ENCODE measurements around the gene CTLA4.
A peak's percentile ranks its signal among the peaks of the same experiment; 100 is the strongest.

The CTLA4 gene

DNA sequence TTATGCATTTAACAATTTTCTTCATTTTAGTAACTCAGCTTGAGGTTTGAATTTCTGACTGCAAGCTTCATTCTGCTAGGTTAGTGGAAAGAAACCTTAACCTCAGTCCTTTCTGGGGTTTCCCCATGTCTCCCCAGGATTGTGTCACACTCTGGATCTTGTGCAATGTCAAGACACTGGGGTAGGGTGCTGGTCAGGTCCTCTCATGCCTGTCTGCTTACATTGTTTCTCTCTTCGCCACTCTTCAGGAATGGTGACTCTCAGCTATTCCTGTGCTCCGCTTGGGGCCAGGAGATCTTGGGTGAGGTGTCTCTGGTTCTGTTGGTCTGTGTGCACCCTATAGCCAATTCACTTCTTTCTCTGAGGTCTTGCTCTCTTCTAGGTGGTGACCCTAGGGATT lies 23.9 kb downstream of the CTLA4 start:
- Histone ChIP-seq H3K27ac (ENCODE audit: low read length) (peak overlapping the region; percentile 76), H2AFZ (ENCODE audit: low read depth, low read length) (no peak overlapping the region), H3K36me3 (replicated peaks; ENCODE audit: low read depth, low read length) (no peaks in the 10 kb centered on the region), H3K9ac (ENCODE audit: low read length) (peak overlapping the region; percentile 43; the same call in 1 of the 2 replicates), H4K20me1 (ENCODE audit: insufficient read depth, low read length) (no peaks in the 10 kb centered on the region), H3K9me3 (ENCODE audit: insufficient read depth, low read length) (no peaks in the 10 kb centered on the region), H3K27me3 (ENCODE audit: low read depth, low read length) (no peaks in the 10 kb centered on the region), H3K4me2 (ENCODE audit: low read length) (peak overlapping the region; percentile 63), H3K4me1 (ENCODE audit: low read length) (peaks cover 57% of the 10 kb centered on the region), H3K79me2 (ENCODE audit: low read length) (no peaks in the 10 kb centered on the region), H3K4me3 (ENCODE audit: low read length) (peak overlapping the region; percentile 37)
- TF ChIP-seq EZH2phosphoT487 (IDR thresholded peaks at IDR 0.05; ENCODE audit: low read depth): no peak
- TF ChIP-seq, protein P1, sequence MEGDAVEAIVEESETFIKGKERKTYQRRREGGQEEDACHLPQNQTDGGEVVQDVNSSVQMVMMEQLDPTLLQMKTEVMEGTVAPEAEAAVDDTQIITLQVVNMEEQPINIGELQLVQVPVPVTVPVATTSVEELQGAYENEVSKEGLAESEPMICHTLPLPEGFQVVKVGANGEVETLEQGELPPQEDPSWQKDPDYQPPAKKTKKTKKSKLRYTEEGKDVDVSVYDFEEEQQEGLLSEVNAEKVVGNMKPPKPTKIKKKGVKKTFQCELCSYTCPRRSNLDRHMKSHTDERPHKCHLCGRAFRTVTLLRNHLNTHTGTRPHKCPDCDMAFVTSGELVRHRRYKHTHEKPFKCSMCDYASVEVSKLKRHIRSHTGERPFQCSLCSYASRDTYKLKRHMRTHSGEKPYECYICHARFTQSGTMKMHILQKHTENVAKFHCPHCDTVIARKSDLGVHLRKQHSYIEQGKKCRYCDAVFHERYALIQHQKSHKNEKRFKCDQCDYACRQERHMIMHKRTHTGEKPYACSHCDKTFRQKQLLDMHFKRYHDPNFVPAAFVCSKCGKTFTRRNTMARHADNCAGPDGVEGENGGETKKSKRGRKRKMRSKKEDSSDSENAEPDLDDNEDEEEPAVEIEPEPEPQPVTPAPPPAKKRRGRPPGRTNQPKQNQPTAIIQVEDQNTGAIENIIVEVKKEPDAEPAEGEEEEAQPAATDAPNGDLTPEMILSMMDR (IDR thresholded peaks at IDR 0.05; ENCODE audit: low read depth, low read length): no peak

DNA sequence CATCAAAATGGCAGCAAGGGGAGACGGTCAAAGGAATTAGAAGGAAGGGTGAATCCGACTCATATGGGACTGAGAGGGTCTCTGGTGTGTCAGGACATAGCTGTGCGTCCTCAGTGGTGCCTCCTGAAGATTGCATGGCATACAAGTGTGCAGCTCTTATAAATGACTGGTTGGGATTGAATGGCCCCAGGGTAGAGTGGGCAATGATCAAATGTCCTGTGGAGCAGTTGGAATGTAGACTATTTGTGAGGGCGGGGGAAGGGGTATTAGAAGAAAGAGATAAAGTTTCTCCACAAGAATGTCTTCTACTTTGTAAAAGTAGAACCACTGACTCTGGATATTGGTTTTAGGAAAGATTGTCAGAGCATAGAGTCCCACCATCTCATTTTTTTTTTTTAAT lies 24.6 kb downstream of the CTLA4 start:
- H3K4me2 ChIP-seq (ENCODE audit: low read length): peak overlapping the region; percentile 63
- no peaks in the 10 kb centered on the region for H3K36me3 ChIP-seq (replicated peaks; ENCODE audit: low read depth, low read length)
- no peaks in the 10 kb centered on the region for H3K27me3 ChIP-seq (ENCODE audit: low read depth, low read length)
- H3K9ac ChIP-seq (ENCODE audit: low read length): no peak overlapping the region
- no peak overlapping the region for H2AFZ ChIP-seq (ENCODE audit: low read depth, low read length)
- peaks cover 60% of the 10 kb centered on the region for H3K4me1 ChIP-seq (ENCODE audit: low read length)
- H3K27ac ChIP-seq (ENCODE audit: low read length): peak overlapping the region; percentile 76; the same call in 1 of the 2 replicates
- no peak overlapping the region for H3K4me3 ChIP-seq (ENCODE audit: low read length)
- H3K79me2 ChIP-seq (ENCODE audit: low read length): no peaks in the 10 kb centered on the region
- H4K20me1 ChIP-seq (ENCODE audit: insufficient read depth, low read length): no peaks in the 10 kb centered on the region
- TF ChIP-seq EZH2phosphoT487 (IDR thresholded peaks at IDR 0.05; ENCODE audit: low read depth): no peak
- TF ChIP-seq, protein P1 (IDR thresholded peaks at IDR 0.05; ENCODE audit: low read depth, low read length): no peak
- no peaks in the 10 kb centered on the region for H3K9me3 ChIP-seq (ENCODE audit: insufficient read depth, low read length)

DNA sequence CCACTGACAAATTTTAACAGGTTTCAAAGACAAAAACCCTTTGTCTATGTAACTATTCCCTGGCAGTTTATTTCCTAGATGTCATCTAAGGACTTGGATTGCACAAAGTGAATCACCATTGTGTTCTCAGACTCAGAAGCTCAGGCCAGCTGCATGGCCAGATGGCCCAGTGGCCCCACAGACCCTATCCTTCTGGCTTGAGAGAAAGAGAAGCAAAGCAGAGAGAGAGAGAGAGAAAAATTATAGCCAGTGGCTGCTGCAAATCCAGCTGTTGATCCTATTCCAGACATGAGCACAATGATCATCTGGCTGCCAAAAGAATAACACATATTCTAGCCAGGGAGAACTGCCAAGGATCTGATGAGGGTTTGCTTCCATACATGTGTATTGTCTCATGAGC lies 25.8 kb downstream of the CTLA4 start:
- no peak for TF ChIP-seq EZH2phosphoT487 (IDR thresholded peaks at IDR 0.05; ENCODE audit: low read depth)
- TF ChIP-seq, protein P1 (IDR thresholded peaks at IDR 0.05; ENCODE audit: low read depth, low read length): no peak
- Histone ChIP-seq H3K27ac (ENCODE audit: low read length) (no peak overlapping the region), H3K9ac (ENCODE audit: low read length) (no peak overlapping the region), H2AFZ (ENCODE audit: low read depth, low read length) (no peak overlapping the region), H3K4me1 (ENCODE audit: low read length) (peaks cover 70% of the 10 kb centered on the region), H4K20me1 (ENCODE audit: insufficient read depth, low read length) (no peaks in the 10 kb centered on the region), H3K36me3 (replicated peaks; ENCODE audit: low read depth, low read length) (no peaks in the 10 kb centered on the region), H3K79me2 (ENCODE audit: low read length) (no peaks in the 10 kb centered on the region), H3K4me3 (ENCODE audit: low read length) (no peak overlapping the region), H3K27me3 (ENCODE audit: low read depth, low read length) (no peaks in the 10 kb centered on the region), H3K4me2 (ENCODE audit: low read length) (no peak overlapping the region), H3K9me3 (ENCODE audit: insufficient read depth, low read length) (no peaks in the 10 kb centered on the region)

DNA sequence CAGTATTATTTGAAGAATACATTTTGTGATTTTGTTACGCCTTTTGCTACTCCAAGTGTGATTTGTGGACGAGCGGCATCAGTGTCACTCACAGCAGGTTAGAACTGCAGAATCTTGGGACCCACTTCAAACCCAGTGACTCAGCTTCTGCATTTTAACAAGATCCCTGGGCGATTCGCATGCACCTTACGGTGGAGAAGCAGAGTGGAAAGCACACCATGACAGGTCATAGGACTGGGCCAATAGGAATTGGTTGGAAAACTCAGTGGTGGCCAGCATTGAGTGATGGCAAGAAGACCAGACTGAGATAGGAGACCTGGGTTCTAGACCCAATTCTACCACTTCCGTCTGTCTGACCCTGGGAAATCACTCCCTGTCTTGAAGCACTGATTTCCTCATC lies 26.3 kb downstream of the CTLA4 start:
- Histone ChIP-seq H3K27me3 (ENCODE audit: low read depth, low read length) (no peaks in the 10 kb centered on the region), H3K9ac (ENCODE audit: low read length) (no peak overlapping the region), H3K27ac (ENCODE audit: low read length) (no peak overlapping the region), H3K4me1 (ENCODE audit: low read length) (peaks cover 75% of the 10 kb centered on the region), H3K79me2 (ENCODE audit: low read length) (no peaks in the 10 kb centered on the region), H4K20me1 (ENCODE audit: insufficient read depth, low read length) (no peaks in the 10 kb centered on the region), H3K4me2 (ENCODE audit: low read length) (peak overlapping the region; percentile 50), H2AFZ (ENCODE audit: low read depth, low read length) (no peak overlapping the region), H3K9me3 (ENCODE audit: insufficient read depth, low read length) (no peaks in the 10 kb centered on the region), H3K4me3 (ENCODE audit: low read length) (no peak overlapping the region), H3K36me3 (replicated peaks; ENCODE audit: low read depth, low read length) (no peaks in the 10 kb centered on the region)
- no peak for TF ChIP-seq EZH2phosphoT487 (IDR thresholded peaks at IDR 0.05; ENCODE audit: low read depth)
